OCI-M1 (cell line): ENCODE data around the gene RASSF8.

ENCODE experiments used
- DNase-seq: peaks from one replicate; lab custom pipeline; 2025; lab: John Stamatoyannopoulos, UW

RASSF8 gene

GRCh38 chr12:26124446-26125399 lies 166.2 kb downstream of the RASSF8 start, which contains the start of gene BHLHE41:
Gene BHLHE41 (minus strand): TSS chr12:26125037. CDS start chr12:26124779, 258 bp downstream.
- peak; percentile 77 for DNase-seq

GRCh38 chr12:26125400-26126339 lies 167.2 kb downstream of the RASSF8 start:
- DNase-seq = peak; percentile 78

DNA sequence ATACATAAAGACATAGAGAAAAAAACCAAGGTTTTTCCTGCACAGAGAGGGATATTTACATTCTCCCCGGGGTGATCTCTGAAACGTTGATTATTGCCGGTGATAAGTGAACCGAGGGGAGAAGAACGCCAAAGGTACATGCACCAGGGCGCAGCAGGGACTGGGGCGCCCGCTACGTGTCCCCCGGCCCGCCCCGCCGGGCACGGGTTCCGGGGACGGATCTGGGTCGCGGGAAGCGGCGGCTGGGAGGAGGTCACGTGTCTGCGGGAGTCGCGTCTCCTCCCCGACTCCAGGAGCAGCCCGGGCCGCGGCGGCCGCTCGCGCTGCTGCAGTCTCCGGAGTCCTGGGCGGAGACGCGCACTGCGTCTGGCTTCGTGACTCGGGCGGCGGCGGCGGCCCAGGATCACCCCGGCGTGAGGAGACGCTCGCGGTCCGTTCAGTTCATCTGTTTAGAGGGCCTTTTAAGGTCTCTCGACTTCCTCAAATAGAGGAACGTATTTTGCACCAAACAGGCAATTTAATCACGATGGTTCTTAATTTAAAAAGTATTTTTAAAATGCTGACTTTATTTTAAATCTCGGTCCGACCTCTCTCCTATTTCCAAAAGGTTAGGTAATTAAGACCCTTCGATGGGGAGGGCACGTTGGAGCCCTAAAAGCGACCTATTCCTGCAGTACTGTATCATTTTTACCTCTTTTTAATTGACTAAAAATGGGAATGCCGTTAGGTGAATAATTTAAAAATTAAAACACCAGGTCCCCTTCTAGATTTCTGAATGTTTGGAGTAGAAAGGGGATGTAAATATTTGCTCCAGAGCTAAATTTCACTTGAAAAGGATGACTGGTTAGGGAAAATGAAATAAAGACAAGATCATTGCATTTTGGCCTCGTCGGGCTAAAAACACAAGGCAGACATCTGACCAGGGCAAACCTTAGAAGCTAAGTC lies 168.1 kb downstream of the RASSF8 start:
- peak; percentile 84 for DNase-seq

- DNase-seq = no peak
Measured at GRCh38 chr12:26127404-26127803, 168.9 kb downstream of the RASSF8 start.

GRCh38 chr12:26128168-26128567 lies 169.7 kb downstream of the RASSF8 start:
- no peak for DNase-seq
